Neutrophil (primary cell): ENCODE measurements around the gene CUL2.

Experiments
- H3K27ac ChIP-seq: fragments of 200-600 bp; sonication (generic); 2 replicates; pipeline ENCODE4 v1.5.1; 2016; ENCODE audit warnings: mild to moderate bottlenecking, moderate library complexity
- H3K27me3 ChIP-seq: fragments of 200-600 bp; sonication (generic); 2 replicates; pipeline ENCODE4 v1.6.0; 2016; ENCODE audit warnings: mild to moderate bottlenecking
- H3K36me3 ChIP-seq: fragments of 200-600 bp; sonication (generic); 2 replicates; pipeline ENCODE4 v1.5.1; 2017
- H3K4me1 ChIP-seq, 2 experiments: fragments of 200-600 bp in 1 of 2; sonication (generic) in 1 of 2; 1 replicate in 1 of 2; 2 replicates in 1 of 2; pipeline versions ENCODE4 v1.5.1 to v1.6.1; 2013 to 2016; ENCODE audit warnings: low read depth in 1 of 2, low read length in 1 of 2, mild to moderate bottlenecking in 1 of 2, moderate library complexity in 1 of 2; ENCODE audit not compliant: control insufficient read depth in 1 of 2, insufficient read depth in 1 of 2
- H3K4me3 ChIP-seq, 2 experiments: fragments of 200-600 bp in 1 of 2; sonication (generic) in 1 of 2; 1 replicate in 1 of 2; 2 replicates in 1 of 2; pipeline ENCODE4 v1.5.1; 2013 to 2016; ENCODE audit warnings: low read depth in 1 of 2, low read length in 1 of 2, mild to moderate bottlenecking in 1 of 2, moderate library complexity in 1 of 2
- H3K9me3 ChIP-seq: fragments of 200-600 bp; sonication (generic); 2 replicates; pipeline ENCODE4 v1.5.1; 2016
- TF ChIP-seq, protein P1 (sequence below): fragments of 200-600 bp; sonication (generic); IDR thresholded peaks from 2 replicates; pipeline ENCODE4 v1.5.1; 2016; ENCODE audit warnings: antibody characterized with exemption

Gene CUL2

DNA sequence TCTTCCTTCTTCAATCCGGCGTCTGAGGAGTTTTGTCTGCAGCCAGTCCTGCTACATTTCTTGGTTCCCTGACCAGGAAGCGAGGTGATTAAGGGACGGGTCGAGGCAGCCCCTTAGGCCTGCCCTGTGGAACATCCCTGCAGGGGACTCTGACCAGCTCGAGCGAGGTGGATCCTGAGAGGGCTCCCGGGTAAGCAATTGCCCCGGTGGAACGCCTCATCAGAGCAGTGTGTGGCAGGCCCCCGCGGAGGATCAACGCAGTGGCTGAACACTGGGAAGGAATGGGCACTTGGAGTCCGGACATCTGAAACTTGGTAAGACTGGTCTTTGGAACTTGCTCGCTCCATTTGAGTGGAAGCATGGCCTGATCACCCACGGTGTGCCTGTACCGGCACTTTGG lies 121.0 kb downstream of the CUL2 start:
- no peak overlapping the region for H3K27ac ChIP-seq
- H3K27me3 ChIP-seq = no peaks in the 10 kb centered on the region
- no peaks in the 10 kb centered on the region for H3K9me3 ChIP-seq
- no peak overlapping the region for H3K4me3 ChIP-seq
- TF ChIP-seq, protein P1, sequence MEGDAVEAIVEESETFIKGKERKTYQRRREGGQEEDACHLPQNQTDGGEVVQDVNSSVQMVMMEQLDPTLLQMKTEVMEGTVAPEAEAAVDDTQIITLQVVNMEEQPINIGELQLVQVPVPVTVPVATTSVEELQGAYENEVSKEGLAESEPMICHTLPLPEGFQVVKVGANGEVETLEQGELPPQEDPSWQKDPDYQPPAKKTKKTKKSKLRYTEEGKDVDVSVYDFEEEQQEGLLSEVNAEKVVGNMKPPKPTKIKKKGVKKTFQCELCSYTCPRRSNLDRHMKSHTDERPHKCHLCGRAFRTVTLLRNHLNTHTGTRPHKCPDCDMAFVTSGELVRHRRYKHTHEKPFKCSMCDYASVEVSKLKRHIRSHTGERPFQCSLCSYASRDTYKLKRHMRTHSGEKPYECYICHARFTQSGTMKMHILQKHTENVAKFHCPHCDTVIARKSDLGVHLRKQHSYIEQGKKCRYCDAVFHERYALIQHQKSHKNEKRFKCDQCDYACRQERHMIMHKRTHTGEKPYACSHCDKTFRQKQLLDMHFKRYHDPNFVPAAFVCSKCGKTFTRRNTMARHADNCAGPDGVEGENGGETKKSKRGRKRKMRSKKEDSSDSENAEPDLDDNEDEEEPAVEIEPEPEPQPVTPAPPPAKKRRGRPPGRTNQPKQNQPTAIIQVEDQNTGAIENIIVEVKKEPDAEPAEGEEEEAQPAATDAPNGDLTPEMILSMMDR = no peak
- no peaks in the 10 kb centered on the region for H3K4me1 ChIP-seq
- H3K36me3 ChIP-seq = no peaks in the 10 kb centered on the region

DNA sequence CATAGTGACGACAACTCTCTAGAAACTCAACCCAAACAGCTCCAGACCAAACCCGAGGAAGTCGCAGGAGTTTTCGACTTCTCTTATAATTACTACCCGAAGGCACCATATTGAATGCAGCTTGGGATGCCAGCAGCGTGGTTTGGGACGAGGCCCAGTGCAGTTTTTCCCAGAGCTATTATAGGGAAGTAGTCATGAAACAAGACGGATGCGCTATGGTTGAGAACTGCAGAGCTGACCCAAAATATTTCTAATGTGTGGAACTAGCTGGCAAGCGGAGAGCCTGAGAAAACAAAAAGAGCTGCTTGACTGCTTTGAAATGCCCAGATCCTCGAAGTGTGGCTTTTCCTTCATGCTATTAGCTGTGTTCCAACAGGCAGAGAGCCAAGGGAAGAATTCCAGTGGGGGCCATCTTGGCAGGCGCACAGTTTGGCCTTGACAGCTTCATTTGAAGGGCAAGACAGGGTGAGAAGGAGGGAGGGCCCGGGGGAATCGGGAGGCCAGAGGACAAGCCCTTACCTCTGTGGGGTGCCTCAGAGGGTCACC lies 122.7 kb downstream of the CUL2 start:
- Histone ChIP-seq H3K4me1 (no peaks in the 10 kb centered on the region), H3K27ac (no peak overlapping the region), H3K4me3 (no peak overlapping the region), H3K36me3 (no peaks in the 10 kb centered on the region), H3K9me3 (no peaks in the 10 kb centered on the region), H3K27me3 (no peaks in the 10 kb centered on the region)
- TF ChIP-seq, protein P1 = no peak

DNA sequence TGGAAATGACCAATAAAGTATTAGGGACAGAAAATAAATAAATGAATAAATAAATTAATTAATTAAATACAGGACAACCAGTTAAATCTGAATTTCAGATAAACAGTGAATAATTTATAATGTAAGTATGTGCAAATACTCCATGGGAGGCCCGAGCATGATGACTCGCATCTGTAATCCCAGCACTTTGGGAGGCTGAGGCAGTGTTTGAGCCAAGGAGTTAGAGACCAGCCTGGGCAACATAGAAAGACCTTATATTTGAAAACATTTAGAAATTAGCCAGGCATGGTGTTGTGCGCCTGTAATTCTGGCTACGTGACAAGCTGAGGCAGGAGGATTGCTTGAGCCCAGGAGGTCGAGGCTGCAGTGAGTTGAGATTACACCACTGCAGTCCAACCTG lies 123.7 kb downstream of the CUL2 start:
- TF ChIP-seq, protein P1 = no peak
- Histone ChIP-seq H3K36me3 (no peaks in the 10 kb centered on the region), H3K4me3 (no peak overlapping the region), H3K27me3 (no peaks in the 10 kb centered on the region), H3K27ac (no peak overlapping the region), H3K4me1 (no peaks in the 10 kb centered on the region), H3K9me3 (no peaks in the 10 kb centered on the region)

DNA sequence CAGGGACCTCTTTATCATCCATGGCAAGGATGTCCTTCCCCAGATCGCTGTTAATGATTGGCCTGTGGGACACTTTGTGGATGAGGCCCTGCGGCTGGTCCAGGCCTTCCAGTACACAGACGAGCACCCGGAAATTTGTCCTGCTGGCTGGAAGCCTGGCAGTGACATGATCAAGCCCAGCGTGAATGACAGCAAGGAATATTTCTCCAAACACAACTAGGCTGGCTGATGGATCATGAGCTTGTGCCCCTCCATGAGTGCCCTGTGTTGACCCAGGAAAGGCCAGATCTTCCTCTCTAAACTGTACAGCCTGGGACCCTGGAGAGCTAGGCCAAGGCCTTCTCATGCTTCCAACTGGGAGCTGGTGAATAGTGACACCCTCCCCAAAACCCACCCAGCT lies 124.1 kb downstream of the CUL2 start:
- no peak overlapping the region for H3K4me3 ChIP-seq

DNA sequence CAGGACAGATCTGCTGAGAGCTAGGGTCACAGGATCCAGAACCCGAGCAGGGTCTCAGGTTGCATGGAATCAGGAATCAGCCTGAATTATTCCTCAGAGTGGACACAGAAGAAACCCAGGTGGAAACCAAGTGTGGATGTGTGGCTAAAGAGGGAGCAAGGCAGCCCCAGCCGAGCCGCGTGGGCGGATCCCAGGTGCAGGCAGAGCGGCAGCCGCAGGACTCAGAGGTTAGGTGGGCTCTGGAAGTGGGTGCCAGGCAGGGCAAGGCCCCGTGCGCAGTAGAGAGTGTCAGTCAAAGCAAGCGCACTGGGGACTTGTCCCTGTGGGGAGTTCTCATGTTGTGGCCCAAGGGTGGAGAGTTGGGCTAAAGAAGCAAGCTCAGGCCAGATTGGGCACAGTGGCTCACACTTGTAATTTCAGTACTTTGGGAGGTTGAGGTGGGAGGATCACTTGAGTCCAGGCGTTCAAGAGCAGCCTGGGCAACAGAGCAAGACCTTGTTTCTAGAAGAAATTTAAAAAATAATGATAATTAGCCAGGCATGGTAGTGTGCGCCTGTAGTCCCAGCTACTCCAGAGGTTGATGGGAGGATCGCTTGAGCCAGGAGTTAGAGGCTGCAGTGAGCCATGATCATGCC lies 125.9 kb downstream of the CUL2 start:
- Histone ChIP-seq H3K27me3 (no peaks in the 10 kb centered on the region), H3K27ac (no peak overlapping the region), H3K4me1 (no peaks in the 10 kb centered on the region), H3K4me3 (no peak overlapping the region), H3K9me3 (no peaks in the 10 kb centered on the region), H3K36me3 (no peaks in the 10 kb centered on the region)
- TF ChIP-seq, protein P1 = no peak

More for the DNA sequence above, 124.1 kb downstream of the CUL2 start:
- Histone ChIP-seq H3K9me3 (no peaks in the 10 kb centered on the region), H3K27me3 (no peaks in the 10 kb centered on the region), H3K36me3 (no peaks in the 10 kb centered on the region), H3K4me1 (no peaks in the 10 kb centered on the region), H3K27ac (no peak overlapping the region)
- TF ChIP-seq, protein P1 = no peak
